GM18520 (cell line): ENCODE data around the gene ADO.
"Not testable (repeated sequence)": the region's sequence is repeated elsewhere in the genome, so short reads cannot be mapped to it uniquely, and the experiment has no call there.

Experiments
- ATAC-seq: cut with Tn5 transposase; IDR thresholded peaks from one replicate; pipeline ENCODE4 v1.9.1; 2021; ENCODE audit not compliant: unreplicated experiment

Gene ADO

GRCh38 chr10:62804356-62805230 is at the start of gene ADO:
Gene ADO, plus strand, starts transcription at chr10:62804720. Its CDS starts 340 bp downstream, at chr10:62805060.
- peak; percentile 84 for ATAC-seq

GRCh38 chr10:62754963-62755362 is 49.6 kb upstream of the ADO start:
- no peak for ATAC-seq

DNA sequence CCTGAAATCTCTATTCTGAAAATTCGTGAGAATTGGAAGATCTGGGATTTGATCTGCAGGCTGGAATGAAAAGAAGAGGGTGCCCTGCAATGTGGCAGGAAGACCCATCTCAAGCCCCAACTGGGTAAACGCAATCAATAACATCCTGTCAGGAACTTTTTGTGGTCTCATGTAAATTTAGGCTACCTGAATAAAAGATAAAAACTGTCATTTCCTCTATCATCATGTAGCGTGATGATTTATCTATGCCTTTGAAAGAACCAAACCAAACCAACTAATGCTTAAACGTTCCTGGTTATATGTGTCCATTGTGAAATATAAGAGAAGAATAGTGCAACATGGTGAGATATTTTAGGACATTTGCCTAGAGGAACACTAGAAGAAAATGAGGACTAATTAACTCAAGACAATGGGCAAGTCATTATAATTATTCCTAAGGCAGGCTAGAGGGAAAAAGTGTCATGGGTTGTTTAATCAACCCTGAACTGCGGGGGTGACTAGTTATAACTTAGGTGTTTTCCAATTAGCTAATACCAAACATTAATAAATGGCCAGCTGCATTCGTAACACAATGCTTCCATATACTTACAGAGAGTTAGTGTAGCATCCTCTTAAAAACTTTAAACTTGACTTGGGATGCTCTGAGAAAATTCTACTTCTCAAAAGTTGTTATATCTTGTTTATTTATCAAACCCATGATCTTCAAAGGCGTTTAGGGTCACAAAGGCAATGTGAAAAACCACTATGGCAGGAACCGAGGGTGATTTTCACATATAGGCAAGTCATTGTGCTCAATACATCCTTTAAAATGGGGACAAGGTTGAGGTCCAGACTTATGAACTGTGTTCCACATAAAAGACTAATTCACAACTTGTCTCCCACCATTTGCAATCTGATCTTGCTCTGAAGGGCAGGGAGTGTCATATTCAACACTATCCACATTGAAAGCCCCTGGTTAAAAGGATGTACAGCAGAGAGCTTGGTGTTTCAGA is 48.6 kb upstream of the ADO start:
- ATAC-seq: no peak

GRCh38 chr10:62759599-62760175 is 44.8 kb upstream of the ADO start:
- no peak for ATAC-seq

- no peak for ATAC-seq
Observed at GRCh38 chr10:62760401-62760800, 44.1 kb upstream of the ADO start.

GRCh38 chr10:62761115-62761514 is 43.4 kb upstream of the ADO start:
- no peak for ATAC-seq

- ATAC-seq: no peak
Observed at GRCh38 chr10:62763155-62763554, 41.4 kb upstream of the ADO start.

DNA sequence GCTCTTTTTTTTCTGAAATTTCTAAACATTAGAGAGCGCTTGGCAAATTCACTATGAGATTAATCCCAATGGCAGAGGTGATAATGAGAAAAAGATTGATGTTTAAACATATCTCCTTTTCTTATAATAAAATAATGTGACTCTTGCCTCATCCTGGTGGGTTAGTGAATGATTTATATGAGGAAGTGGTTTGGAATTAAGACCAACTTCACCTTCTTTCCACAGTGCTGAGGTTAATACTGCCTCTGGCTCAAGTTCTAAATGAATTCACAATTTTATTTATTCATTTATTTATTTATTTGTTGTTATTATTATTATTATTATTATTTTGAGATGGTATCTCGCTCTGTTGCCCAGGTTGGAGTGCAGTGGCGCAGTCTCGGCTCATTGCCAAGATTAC is 40.5 kb upstream of the ADO start:
- ATAC-seq: no peak

GRCh38 chr10:62765726-62766125 is 38.8 kb upstream of the ADO start:
- ATAC-seq: no peak

- no peak for ATAC-seq
Observed at GRCh38 chr10:62766386-62766785, 38.1 kb upstream of the ADO start.

- ATAC-seq: no peak
Observed at GRCh38 chr10:62769574-62770242, 34.8 kb upstream of the ADO start.

- ATAC-seq: no peak
Observed at GRCh38 chr10:62772186-62772974, 32.1 kb upstream of the ADO start.

DNA sequence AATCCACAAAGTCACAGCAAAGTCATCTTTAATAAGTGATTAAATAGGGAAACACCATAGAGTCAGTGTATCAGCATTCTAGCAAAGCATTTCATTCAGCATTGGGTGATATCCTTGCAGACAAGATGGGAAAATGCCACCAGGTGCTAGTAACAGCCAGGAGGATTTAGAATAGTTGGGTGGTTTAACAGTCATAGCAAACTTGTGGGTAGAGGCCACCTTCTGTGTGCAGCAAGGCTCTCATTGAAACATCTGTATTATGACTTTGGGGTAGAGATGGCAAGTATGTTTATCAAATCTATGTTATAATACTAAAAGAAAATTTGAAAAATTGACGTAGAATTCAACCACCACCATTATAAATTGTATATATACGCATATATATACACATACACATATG is 26.4 kb upstream of the ADO start:
- peak; percentile 35 for ATAC-seq

DNA sequence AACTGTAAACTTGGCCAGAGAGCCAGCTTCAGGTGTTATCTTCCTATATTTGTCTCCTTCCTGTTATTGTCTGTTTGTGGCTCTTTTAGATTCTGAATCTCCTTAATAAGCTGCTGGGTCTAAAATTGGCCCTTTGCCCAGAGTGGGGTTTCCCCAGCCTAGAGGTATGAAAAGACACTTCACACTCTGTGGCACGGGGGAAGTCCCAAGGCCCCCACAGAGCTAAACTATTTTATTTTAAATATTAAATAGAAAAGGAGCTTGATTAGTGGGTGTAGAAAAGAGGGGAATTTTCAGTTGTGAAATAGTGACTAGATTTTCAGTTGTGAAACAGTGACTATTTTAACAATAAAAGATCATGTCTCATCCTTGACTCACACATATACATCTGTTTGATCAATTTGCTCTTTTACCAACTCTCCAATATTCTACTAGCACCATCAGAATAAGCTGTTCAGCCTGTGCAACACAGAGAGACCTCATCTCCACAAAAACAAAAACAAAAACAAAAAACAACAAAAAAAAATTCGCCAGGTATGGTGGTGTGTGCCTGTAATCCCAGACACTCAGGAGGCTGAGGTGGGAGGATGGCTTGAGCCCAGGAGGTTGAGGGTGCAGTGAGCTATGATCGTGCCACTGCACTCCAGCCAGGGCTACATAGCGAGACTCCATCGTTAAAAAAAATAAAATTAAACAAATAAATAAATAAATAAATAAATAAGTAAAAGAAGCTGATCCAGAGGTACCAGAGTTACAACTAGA is 24.9 kb upstream of the ADO start:
- ATAC-seq: peak; percentile 88

DNA sequence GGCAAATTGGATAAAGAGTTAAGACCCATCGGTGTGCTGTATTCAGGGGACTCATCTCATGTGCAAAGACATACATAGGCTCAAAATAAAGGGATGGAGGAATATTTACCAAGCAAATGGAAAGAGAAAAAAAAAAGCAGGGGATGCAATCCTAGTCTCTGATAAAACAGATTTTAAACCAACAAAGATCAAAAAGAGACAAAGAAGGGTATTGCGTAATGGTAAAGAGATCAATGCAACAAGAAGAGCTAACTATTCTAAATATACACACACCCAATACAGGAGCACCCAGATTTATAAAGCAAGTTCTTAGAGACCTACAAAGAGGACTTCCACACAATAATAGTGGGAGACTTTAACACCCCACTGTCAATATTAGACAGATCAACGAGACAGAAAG is 20.0 kb upstream of the ADO start:
- not testable (repeated sequence) for ATAC-seq

DNA sequence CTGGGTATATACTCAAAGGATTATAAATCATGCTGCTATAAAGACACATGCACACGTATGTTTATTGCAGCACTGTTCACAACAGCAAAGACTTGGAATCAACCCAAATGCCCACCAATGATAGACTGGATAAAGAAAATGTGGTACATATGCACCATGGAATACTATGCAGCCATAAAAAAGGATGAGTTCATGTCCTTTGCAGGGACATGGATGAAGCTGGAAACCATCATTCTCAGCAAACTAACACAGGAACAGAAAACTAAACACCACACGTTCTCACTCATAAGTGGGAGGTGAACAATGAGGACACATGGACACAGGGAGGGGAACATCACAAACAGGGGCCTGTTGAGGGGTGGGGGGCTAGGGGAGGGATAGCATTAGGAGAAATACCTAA is 16.2 kb upstream of the ADO start:
- ATAC-seq: not testable (repeated sequence)

DNA sequence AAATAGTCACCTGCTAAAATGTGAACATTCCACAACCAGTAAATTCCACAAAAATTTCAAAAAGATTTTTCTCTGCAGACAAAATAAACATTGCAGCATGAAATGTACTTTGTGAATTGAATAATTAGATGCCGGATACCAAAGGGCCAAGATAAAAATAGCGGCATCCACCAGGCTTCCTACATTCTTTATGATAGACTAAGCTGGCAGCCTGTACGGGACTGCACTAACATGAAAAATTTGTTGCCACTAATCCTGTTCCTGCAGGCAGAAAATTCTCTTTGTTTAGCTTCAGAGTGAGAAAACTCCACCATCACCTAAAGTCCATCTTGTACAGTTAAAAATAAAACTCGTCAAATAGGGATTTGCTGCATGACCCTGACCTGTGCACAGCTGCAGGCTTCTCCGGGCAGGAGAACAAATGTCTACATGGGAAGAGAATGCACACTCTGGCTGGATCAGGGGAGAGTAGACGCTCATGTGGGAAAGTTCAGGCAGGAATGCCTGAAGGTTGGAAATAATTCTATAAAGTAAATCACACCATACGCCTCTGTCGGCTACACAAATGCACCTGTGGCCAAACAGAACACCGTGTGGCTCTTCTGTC is 15.6 kb upstream of the ADO start:
- no peak for ATAC-seq

- no peak for ATAC-seq
Observed at GRCh38 chr10:62790019-62790555, 14.4 kb upstream of the ADO start.

- ATAC-seq: no peak
Observed at GRCh38 chr10:62790571-62790970, 13.9 kb upstream of the ADO start.
